ENCODE measurements around the gene YBX1.
"Not testable (repeated sequence)": the region's sequence is repeated elsewhere in the genome, so short reads cannot be mapped to it uniquely, and the experiment has no call there.

YBX1 gene

DNA sequence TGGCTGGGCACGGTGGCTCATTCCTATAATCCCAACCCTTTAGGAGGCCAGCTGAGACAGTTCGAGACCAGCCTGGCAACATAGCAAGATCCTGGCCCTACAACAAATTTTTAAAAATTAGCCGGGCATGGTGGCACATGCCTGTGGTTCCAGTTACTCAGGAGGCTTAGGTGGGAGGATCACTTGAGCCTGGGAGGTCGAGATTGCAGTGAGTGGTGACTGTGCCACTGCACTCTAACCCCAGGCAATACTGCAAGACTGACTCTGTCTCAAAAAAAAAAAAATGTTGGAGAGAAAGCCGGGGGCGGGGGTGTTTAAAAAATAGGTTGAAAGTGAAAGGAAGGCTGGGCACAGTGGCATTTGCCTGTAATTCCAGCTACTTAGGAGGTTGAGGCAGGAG is 41.3 kb downstream of the YBX1 start:
- no peak for TF ChIP-seq ZNF677 (tag by site-specific recombination; IDR thresholded peaks at IDR 0.05)
- peak; percentile 21; the same call in 1 of the 2 replicates for TF ChIP-seq PRDM1 (tag by site-specific recombination; IDR thresholded peaks at IDR 0.05)
- no peak for TF ChIP-seq ZNF391 (tag by site-specific recombination; IDR thresholded peaks at IDR 0.05; ENCODE audit: borderline replicate concordance, low read depth)
- TF ChIP-seq ZNF521 (tag by site-specific recombination; IDR thresholded peaks at IDR 0.05), result no peak
- no peak for TF ChIP-seq GLI4 (tag by site-specific recombination; IDR thresholded peaks at IDR 0.05)
- TF ChIP-seq ZNF248 (tag by site-specific recombination; IDR thresholded peaks at IDR 0.05), result no peak
- TF ChIP-seq ZNF707 (tag by site-specific recombination; IDR thresholded peaks at IDR 0.05), result no peak
- Histone ChIP-seq H3K4me1 (ENCODE audit: control insufficient read depth, insufficient read depth, low read length) (no peaks in the 10 kb centered on the region), H3K36me3 (ENCODE audit: control insufficient read depth in 2 of 2, insufficient read depth in 1 of 2, low read length in 2 of 2) (peaks cover 0 to 4% of the 10 kb centered on the region in 2 experiments; a peak in 1 of 3 replicates), H3K9me3 (ENCODE audit: control insufficient read depth, insufficient read depth, low read depth, low read length) (no peaks in the 10 kb centered on the region), H3K4me3 (ENCODE audit: low read depth, low read length) (no peak overlapping the region), H3K27ac (ENCODE audit: extremely low read depth, low read depth, low read length) (no peak overlapping the region)
- ChIA-PET CTCF (interaction anchor here (0.7 kb wide), 1 partner anchor 424 kb away, joined by 3 read pairs; no protein-coding TSS in a partner anchor), POLR2A (interaction anchor here (1.0 to 1.6 kb wide), 2 partner anchors 40 to 43 kb away, joined by 3 to 4 read pairs; partner anchors contain the start of genes C1orf50 and P3H1)

DNA sequence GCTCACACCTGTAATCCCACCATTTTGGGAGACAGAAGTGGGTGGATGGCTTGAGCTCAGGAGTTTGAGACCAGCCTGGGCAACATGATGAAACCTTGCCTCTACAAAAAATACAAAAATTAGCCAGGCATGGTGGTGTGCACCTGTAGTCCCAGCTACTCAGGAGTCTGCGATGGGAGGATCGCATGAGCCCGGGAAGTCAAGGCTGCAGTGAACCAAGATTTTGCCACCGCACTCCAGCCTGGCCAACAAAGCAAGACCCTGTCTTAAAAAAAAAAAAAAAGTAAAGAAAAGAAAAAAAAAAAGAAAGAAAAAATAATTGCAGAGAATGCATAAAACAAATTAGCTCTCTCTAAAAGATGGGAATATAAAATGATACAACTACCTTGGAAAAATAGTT is 43.6 kb downstream of the YBX1 start:
- H3K27ac ChIP-seq (ENCODE audit: extremely low read depth, low read depth, low read length); POLR2A ChIA-PET; H3K4me1 ChIP-seq (ENCODE audit: control insufficient read depth, insufficient read depth, low read length); H3K9me3 ChIP-seq (ENCODE audit: control insufficient read depth, insufficient read depth, low read depth, low read length); H3K36me3 ChIP-seq (ENCODE audit: control insufficient read depth in 2 of 2, insufficient read depth in 1 of 2, low read length in 2 of 2); H3K4me3 ChIP-seq (ENCODE audit: low read depth, low read length): not testable (repeated sequence)
- CTCF ChIA-PET, result interaction anchor here (0.6 to 0.7 kb wide), 2 partner anchors 186 to 467 kb away, joined by 3 to 4 read pairs; no protein-coding TSS in a partner anchor

DNA sequence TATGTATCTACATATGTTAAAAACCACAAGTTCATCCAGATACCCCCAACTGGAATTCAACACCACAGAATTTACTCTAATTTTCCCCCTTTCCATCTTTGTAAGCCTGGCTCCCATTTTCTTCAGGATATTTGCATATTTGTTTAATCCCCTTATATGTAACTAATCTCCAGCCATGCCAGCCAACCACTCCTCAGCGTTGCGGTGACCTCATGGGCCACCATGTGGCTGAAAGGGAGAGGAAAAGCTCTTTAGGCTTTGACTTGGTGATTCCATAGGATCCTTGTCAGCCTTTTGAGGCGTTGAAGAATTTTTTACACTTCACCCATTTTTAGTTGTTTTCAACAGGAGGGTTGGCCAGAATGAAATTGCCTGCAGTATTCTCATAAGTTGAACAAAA is 47.8 kb downstream of the YBX1 start:
- H3K27ac ChIP-seq (ENCODE audit: extremely low read depth, low read depth, low read length), result no peak overlapping the region
- TF ChIP-seq MYNN (tag by site-specific recombination; IDR thresholded peaks at IDR 0.05; ENCODE audit: borderline replicate concordance) (no peak), ZNF155 (tag by site-specific recombination; IDR thresholded peaks at IDR 0.05) (no peak), ZNF600 (tag by site-specific recombination; IDR thresholded peaks at IDR 0.05) (no peak), SP3 (tag by site-specific recombination; IDR thresholded peaks at IDR 0.05) (no peak), ZNF514 (tag by site-specific recombination; IDR thresholded peaks at IDR 0.05) (no peak), ZFP41 (tag by site-specific recombination; IDR thresholded peaks at IDR 0.05; ENCODE audit: borderline replicate concordance) (no peak)
- TF ChIP-seq, protein P1, sequence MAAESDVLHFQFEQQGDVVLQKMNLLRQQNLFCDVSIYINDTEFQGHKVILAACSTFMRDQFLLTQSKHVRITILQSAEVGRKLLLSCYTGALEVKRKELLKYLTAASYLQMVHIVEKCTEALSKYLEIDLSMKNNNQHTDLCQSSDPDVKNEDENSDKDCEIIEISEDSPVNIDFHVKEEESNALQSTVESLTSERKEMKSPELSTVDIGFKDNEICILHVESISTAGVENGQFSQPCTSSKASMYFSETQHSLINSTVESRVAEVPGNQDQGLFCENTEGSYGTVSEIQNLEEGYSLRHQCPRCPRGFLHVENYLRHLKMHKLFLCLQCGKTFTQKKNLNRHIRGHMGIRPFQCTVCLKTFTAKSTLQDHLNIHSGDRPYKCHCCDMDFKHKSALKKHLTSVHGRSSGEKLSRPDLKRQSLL (tag by site-specific recombination; IDR thresholded peaks at IDR 0.05), result no peak
- TF ChIP-seq, protein P2, sequence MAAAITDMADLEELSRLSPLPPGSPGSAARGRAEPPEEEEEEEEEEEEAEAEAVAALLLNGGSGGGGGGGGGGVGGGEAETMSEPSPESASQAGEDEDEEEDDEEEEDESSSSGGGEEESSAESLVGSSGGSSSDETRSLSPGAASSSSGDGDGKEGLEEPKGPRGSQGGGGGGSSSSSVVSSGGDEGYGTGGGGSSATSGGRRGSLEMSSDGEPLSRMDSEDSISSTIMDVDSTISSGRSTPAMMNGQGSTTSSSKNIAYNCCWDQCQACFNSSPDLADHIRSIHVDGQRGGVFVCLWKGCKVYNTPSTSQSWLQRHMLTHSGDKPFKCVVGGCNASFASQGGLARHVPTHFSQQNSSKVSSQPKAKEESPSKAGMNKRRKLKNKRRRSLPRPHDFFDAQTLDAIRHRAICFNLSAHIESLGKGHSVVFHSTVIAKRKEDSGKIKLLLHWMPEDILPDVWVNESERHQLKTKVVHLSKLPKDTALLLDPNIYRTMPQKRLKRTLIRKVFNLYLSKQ (tag by site-specific recombination; IDR thresholded peaks at IDR 0.05; ENCODE audit: borderline replicate concordance), result no peak
- TF ChIP-seq, protein P3, sequence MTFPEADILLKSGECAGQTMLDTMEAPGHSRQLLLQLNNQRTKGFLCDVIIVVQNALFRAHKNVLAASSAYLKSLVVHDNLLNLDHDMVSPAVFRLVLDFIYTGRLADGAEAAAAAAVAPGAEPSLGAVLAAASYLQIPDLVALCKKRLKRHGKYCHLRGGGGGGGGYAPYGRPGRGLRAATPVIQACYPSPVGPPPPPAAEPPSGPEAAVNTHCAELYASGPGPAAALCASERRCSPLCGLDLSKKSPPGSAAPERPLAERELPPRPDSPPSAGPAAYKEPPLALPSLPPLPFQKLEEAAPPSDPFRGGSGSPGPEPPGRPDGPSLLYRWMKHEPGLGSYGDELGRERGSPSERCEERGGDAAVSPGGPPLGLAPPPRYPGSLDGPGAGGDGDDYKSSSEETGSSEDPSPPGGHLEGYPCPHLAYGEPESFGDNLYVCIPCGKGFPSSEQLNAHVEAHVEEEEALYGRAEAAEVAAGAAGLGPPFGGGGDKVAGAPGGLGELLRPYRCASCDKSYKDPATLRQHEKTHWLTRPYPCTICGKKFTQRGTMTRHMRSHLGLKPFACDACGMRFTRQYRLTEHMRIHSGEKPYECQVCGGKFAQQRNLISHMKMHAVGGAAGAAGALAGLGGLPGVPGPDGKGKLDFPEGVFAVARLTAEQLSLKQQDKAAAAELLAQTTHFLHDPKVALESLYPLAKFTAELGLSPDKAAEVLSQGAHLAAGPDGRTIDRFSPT (tag by site-specific recombination; IDR thresholded peaks at IDR 0.05), result no peak
- no peaks in the 10 kb centered on the region for H3K9me3 ChIP-seq (ENCODE audit: control insufficient read depth, insufficient read depth, low read depth, low read length)
- ChIA-PET CTCF (interaction anchor here (1.4 to 1.9 kb wide), 2 partner anchors 14 to 27 kb away, joined by 4 read pairs; no protein-coding TSS in a partner anchor), POLR2A (no interaction called here)
- no peaks in the 10 kb centered on the region for H3K36me3 ChIP-seq (ENCODE audit: control insufficient read depth in 2 of 2, insufficient read depth in 1 of 2, low read length in 2 of 2)
- H3K4me1 ChIP-seq (ENCODE audit: control insufficient read depth, insufficient read depth, low read length), result no peaks in the 10 kb centered on the region
- H3K4me3 ChIP-seq (ENCODE audit: low read depth, low read length), result no peak overlapping the region

All from HEK293 (cell line).